IPS-18c (cell line): ENCODE results near the gene DECR2.
A peak's percentile ranks its signal among the peaks of the same experiment; 100 is the strongest.
"Not testable (repeated sequence)": the region's sequence is repeated elsewhere in the genome, so short reads cannot be mapped to it uniquely, and the experiment has no call there.

Experiments
- H3K4me3 ChIP-seq: 2 replicates; pipeline ENCODE4 v1.7.0; 2013; ENCODE audit warnings: low read depth, mild to moderate bottlenecking, low read length, moderate library complexity; ENCODE audit not compliant: insufficient read depth
- H3K9me3 ChIP-seq: one replicate; pipeline ENCODE4 v1.6.1; 2013; ENCODE audit warnings: mild to moderate bottlenecking, low read length, moderate library complexity; ENCODE audit not compliant: control insufficient read depth, insufficient read depth

DECR2 gene

GRCh38 chr16:411576-412265 lies 10.0 kb downstream of the DECR2 start:
- Histone ChIP-seq H3K4me3 (no peak overlapping the region), H3K9me3 (no peaks in the 10 kb centered on the region)

GRCh38 chr16:414395-415169 lies 12.9 kb downstream of the DECR2 start:
- Histone ChIP-seq H3K4me3 (no peak overlapping the region), H3K9me3 (no peaks in the 10 kb centered on the region)

GRCh38 chr16:415170-415498 lies 13.4 kb downstream of the DECR2 start:
- not testable (repeated sequence) for H3K4me3 ChIP-seq, H3K9me3 ChIP-seq

GRCh38 chr16:422179-422578 lies 20.5 kb downstream of the DECR2 start:
- H3K9me3 ChIP-seq, result not testable (repeated sequence)

GRCh38 chr16:424033-424622 lies 22.4 kb downstream of the DECR2 start:
- Histone ChIP-seq H3K4me3 (peak overlapping the region; percentile 85; the same call in 1 of the 2 replicates), H3K9me3 (no peaks in the 10 kb centered on the region)

More at GRCh38 chr16:422179-422578, 20.5 kb downstream of the DECR2 start:
- not testable (repeated sequence) for H3K4me3 ChIP-seq

- peak overlapping the region; percentile 85 for H3K4me3 ChIP-seq
- H3K9me3 ChIP-seq, result no peaks in the 10 kb centered on the region
Observed at GRCh38 chr16:424623-425081, 23.0 kb downstream of the DECR2 start.

- Histone ChIP-seq H3K9me3 (no peaks in the 10 kb centered on the region), H3K4me3 (peak within 1 kb of the TSS; percentile 85)
Observed at GRCh38 chr16:425082-425718, 23.5 kb downstream of the DECR2 start, which contains the start of gene RAB11FIP3. Gene RAB11FIP3, plus strand, starts transcription at chr16:425649. Its CDS starts 358 bp downstream, at chr16:426007.

GRCh38 chr16:425740-426114 lies 24.0 kb downstream of the DECR2 start:
- Histone ChIP-seq H3K4me3 (peak overlapping the region; percentile 85; the same call in 1 of the 2 replicates), H3K9me3 (no peaks in the 10 kb centered on the region)

GRCh38 chr16:426115-426905 lies 24.6 kb downstream of the DECR2 start:
- H3K4me3 ChIP-seq, result peak overlapping the region; percentile 85
- no peaks in the 10 kb centered on the region for H3K9me3 ChIP-seq

- peak overlapping the region; percentile 85 for H3K4me3 ChIP-seq
- H3K9me3 ChIP-seq, result no peaks in the 10 kb centered on the region
Observed at GRCh38 chr16:426906-427249, 25.2 kb downstream of the DECR2 start.

GRCh38 chr16:427250-427649 lies 25.6 kb downstream of the DECR2 start:
- peak overlapping the region; percentile 85 for H3K4me3 ChIP-seq
- H3K9me3 ChIP-seq, result no peaks in the 10 kb centered on the region

GRCh38 chr16:430904-431303 lies 29.2 kb downstream of the DECR2 start:
- H3K4me3 ChIP-seq, result no peak overlapping the region
- H3K9me3 ChIP-seq, result no peaks in the 10 kb centered on the region

GRCh38 chr16:440627-441026 lies 38.9 kb downstream of the DECR2 start:
- Histone ChIP-seq H3K4me3 (no peak overlapping the region), H3K9me3 (no peaks in the 10 kb centered on the region)

- no peak overlapping the region for H3K4me3 ChIP-seq
- no peaks in the 10 kb centered on the region for H3K9me3 ChIP-seq
Observed at GRCh38 chr16:441447-441846, 39.8 kb downstream of the DECR2 start.

- no peak overlapping the region for H3K4me3 ChIP-seq
- H3K9me3 ChIP-seq, result no peaks in the 10 kb centered on the region
Observed at GRCh38 chr16:442976-443375, 41.3 kb downstream of the DECR2 start.

- H3K4me3 ChIP-seq, result no peak overlapping the region
Observed at GRCh38 chr16:444027-444426, 42.3 kb downstream of the DECR2 start.

GRCh38 chr16:445566-445965 lies 43.9 kb downstream of the DECR2 start:
- Histone ChIP-seq H3K4me3 (no peak overlapping the region), H3K9me3 (no peaks in the 10 kb centered on the region)

More at GRCh38 chr16:444027-444426, 42.3 kb downstream of the DECR2 start:
- H3K9me3 ChIP-seq, result no peaks in the 10 kb centered on the region
